Effector memory CD4-positive, alpha-beta T cell (primary cell): ENCODE measurements around the gene SHFL.

Experiments
- DNase-seq, 3 donors: peaks; one replicate each; pipeline ENCODE4 v3.0.0-alpha.2; 2020
- H3K27ac ChIP-seq: 2 replicates; pipeline ENCODE4 v1.7.0; 2013; ENCODE audit warnings: mild to moderate bottlenecking, low read length, moderate library complexity; ENCODE audit not compliant: insufficient read depth, poor library complexity, severe bottlenecking
- H3K27me3 ChIP-seq: replicated peaks from 2 replicates; pipeline ENCODE4 v1.7.0; 2013; ENCODE audit warnings: mild to moderate bottlenecking, low read length; ENCODE audit not compliant: insufficient read depth, control insufficient read depth, poor library complexity, severe bottlenecking
- H3K36me3 ChIP-seq: 2 replicates; pipeline ENCODE4 v1.7.0; 2013; ENCODE audit warnings: mild to moderate bottlenecking, low read length, moderate library complexity; ENCODE audit not compliant: control insufficient read depth, insufficient read depth
- H3K4me1 ChIP-seq: 2 replicates; pipeline ENCODE4 v1.7.0; 2013; ENCODE audit warnings: low read length, mild to moderate bottlenecking; ENCODE audit not compliant: control insufficient read depth, insufficient read depth, poor library complexity, severe bottlenecking
- H3K4me3 ChIP-seq: 2 replicates; pipeline ENCODE4 v1.7.0; 2013; ENCODE audit warnings: low read length, low read depth, mild to moderate bottlenecking; ENCODE audit not compliant: insufficient read depth, poor library complexity, severe bottlenecking
- H3K9me3 ChIP-seq: 2 replicates; pipeline ENCODE4 v1.7.0; 2013; ENCODE audit warnings: mild to moderate bottlenecking, low read length, moderate library complexity; ENCODE audit not compliant: control insufficient read depth

The SHFL gene

DNA sequence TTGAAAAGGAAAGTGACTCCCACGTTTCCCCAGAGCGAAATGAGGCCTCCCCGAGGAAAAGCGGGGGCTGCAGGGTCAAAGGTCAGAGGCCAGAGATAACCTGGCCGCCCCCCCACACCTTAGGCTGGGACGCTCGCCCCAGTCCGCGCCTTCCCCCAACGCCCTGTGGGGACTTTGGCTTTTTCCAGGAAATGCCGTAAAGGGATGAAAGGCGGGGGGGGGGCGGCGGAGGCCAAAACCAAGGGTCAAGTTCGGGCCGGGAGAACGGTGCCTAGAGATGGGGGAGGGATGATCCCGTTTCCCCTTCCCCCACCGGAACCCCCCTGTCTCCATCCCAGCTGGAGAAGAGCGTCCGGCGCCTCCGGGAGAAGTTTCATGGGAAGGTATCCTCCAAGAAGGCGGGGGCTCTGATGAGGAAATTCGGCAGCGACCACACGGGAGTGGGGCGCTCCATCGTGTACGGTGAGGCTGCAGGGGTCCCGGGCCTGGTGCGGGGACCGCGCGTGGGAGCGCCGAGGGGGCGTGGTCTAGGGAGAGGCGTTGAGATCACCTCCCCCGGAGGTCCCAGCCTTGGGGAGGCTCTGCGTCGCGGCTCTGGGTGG is 575 bp downstream of the SHFL start:
- Histone ChIP-seq H3K27me3 (no peaks in the 10 kb centered on the region), H3K36me3 (peaks cover 15% of the 10 kb centered on the region), H3K4me3 (peak overlapping the region; percentile 99), H3K9me3 (no peaks in the 10 kb centered on the region), H3K27ac (peak overlapping the region; percentile 87), H3K4me1 (peaks cover 7% of the 10 kb centered on the region)
- peak in 1 of 3 donors; percentile 26 for DNase-seq

DNA sequence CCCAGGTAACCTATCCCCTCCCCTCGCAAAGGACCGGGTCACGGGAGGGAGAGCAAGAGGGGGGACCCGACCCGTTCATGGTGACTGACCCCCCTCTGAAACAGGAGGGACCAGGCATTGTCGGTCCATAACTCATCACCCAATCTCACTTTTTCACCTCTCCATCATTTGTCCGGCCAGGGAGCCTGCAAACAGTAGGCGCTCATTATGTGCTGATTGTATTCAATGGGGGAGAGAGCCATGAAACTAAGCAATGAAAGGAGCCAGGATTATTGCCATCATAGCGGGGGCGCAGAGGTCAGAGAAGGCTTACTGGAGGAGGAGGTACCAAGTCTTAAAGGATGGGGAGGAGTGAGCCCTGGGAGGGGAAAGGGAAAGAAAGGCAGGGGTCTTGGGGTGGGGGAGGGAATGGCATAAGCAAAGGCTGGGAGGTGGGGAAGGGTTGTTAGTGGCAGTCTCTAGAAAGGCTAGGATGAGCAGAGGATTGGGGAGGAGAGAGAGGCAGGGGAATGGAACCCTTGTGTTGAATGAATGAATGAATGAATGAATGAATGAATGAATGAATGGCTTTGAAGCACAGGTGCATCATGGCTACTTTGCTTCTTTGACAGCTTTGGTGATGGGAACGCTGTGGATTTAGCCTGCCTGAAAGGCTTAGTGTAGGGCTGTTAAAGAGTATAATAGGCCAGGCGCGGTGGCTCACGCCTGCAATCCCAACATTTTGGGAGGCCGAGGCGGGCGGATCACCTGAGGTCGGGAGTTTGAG is 1.4 kb downstream of the SHFL start:
- no peaks in the 10 kb centered on the region for H3K9me3 ChIP-seq
- H3K27me3 ChIP-seq = no peaks in the 10 kb centered on the region
- H3K36me3 ChIP-seq = peaks cover 21% of the 10 kb centered on the region
- H3K4me1 ChIP-seq = peaks cover 7% of the 10 kb centered on the region
- DNase-seq = no peak
- peak overlapping the region; percentile 99 for H3K4me3 ChIP-seq
- peak overlapping the region; percentile 87 for H3K27ac ChIP-seq

GRCh38 chr19:10088949-10089554 is 2.9 kb downstream of the SHFL start:
- no peak for DNase-seq
- H3K27me3 ChIP-seq = no peaks in the 10 kb centered on the region
- no peak overlapping the region for H3K27ac ChIP-seq
- H3K9me3 ChIP-seq = no peaks in the 10 kb centered on the region
- H3K36me3 ChIP-seq = peaks cover 29% of the 10 kb centered on the region
- peaks cover 7% of the 10 kb centered on the region for H3K4me1 ChIP-seq
- H3K4me3 ChIP-seq = no peak overlapping the region

- peaks cover 29% of the 10 kb centered on the region for H3K36me3 ChIP-seq
- no peak overlapping the region for H3K4me3 ChIP-seq
- no peak for DNase-seq
- H3K9me3 ChIP-seq = no peaks in the 10 kb centered on the region
- no peak overlapping the region for H3K27ac ChIP-seq
- no peaks in the 10 kb centered on the region for H3K27me3 ChIP-seq
- peaks cover 7% of the 10 kb centered on the region for H3K4me1 ChIP-seq
These were observed 3.8 kb downstream of the SHFL start for GRCh38 chr19:10089801-10090375.

GRCh38 chr19:10091370-10091687 is 5.2 kb downstream of the SHFL start:
- H3K27me3 ChIP-seq = no peaks in the 10 kb centered on the region
- no peak for DNase-seq
- no peak overlapping the region for H3K4me3 ChIP-seq
- H3K27ac ChIP-seq = no peak overlapping the region
- H3K36me3 ChIP-seq = peaks cover 29% of the 10 kb centered on the region
- H3K4me1 ChIP-seq = peaks cover 7% of the 10 kb centered on the region
- H3K9me3 ChIP-seq = no peaks in the 10 kb centered on the region

DNA sequence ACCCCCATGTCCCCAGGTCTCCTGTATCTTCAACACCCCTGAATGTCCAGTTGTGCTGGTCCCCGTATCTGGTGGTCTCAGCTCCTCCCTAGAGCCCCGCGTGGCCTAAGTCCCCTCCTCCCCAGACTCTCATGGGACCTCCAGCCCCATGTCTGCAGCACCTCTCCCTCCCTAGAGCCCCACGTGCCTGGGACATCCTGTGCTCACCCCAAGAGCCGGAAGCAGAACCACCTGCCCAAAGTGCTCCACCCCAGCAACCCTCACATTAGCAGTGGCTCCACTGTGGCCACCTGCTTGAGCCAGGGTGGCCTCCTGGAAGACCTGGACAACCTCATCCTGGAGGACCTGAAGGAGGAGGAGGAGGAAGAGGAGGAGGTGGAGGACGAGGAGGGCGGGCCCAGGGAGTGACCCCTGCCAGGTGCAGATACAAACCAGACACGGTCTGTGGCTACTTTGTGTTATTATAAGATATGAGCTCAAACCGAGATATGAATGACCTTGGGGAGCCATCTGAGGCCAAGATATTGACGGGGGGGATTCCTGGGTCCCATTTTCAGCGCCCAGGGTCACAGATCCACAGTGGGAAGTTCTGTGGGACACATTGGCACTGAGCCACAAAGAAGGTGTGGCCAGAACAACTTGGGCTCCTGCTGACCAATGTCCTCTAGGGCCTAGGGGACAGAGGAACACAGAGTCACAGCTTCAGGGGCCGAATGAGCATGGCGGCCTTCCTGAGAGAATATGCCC is 6.0 kb downstream of the SHFL start:
- H3K27me3 ChIP-seq = no peaks in the 10 kb centered on the region
- H3K4me1 ChIP-seq = peaks cover 4% of the 10 kb centered on the region
- no peak overlapping the region for H3K4me3 ChIP-seq
- DNase-seq = no peak
- peaks cover 29% of the 10 kb centered on the region for H3K36me3 ChIP-seq
- H3K27ac ChIP-seq = no peak overlapping the region
- H3K9me3 ChIP-seq = no peaks in the 10 kb centered on the region

- H3K27ac ChIP-seq = no peak overlapping the region
- H3K4me1 ChIP-seq = no peaks in the 10 kb centered on the region
- H3K36me3 ChIP-seq = peaks cover 29% of the 10 kb centered on the region
- no peaks in the 10 kb centered on the region for H3K27me3 ChIP-seq
- no peak for DNase-seq
- no peaks in the 10 kb centered on the region for H3K9me3 ChIP-seq
- H3K4me3 ChIP-seq = no peak overlapping the region
These were observed 6.7 kb downstream of the SHFL start for GRCh38 chr19:10092648-10093294.

GRCh38 chr19:10093295-10094186 is 7.4 kb downstream of the SHFL start:
- peaks cover 29% of the 10 kb centered on the region for H3K36me3 ChIP-seq
- no peak for DNase-seq
- no peaks in the 10 kb centered on the region for H3K27me3 ChIP-seq
- no peak overlapping the region for H3K4me3 ChIP-seq
- H3K27ac ChIP-seq = no peak overlapping the region
- no peaks in the 10 kb centered on the region for H3K9me3 ChIP-seq
- no peaks in the 10 kb centered on the region for H3K4me1 ChIP-seq

- no peaks in the 10 kb centered on the region for H3K27me3 ChIP-seq
- peaks cover 21% of the 10 kb centered on the region for H3K36me3 ChIP-seq
- no peak for DNase-seq
- peaks cover 7% of the 10 kb centered on the region for H3K4me1 ChIP-seq
- no peaks in the 10 kb centered on the region for H3K9me3 ChIP-seq
- H3K4me3 ChIP-seq = no peak overlapping the region
- H3K27ac ChIP-seq = no peak overlapping the region
These were observed 9.5 kb downstream of the SHFL start for GRCh38 chr19:10095622-10095947.
